Thyroid gland (tissue), 4 donors: ENCODE results near the gene TENM3.

Experiments
- POLR2A ChIP-seq, 2 donors: fragments of 450-650 bp; IDR thresholded peaks; one replicate each; pipeline ENCODE4 v1.6.1; 2017; ENCODE audit warnings: antibody characterized with exemption in 2 of 2, mild to moderate bottlenecking in 2 of 2, moderate library complexity in 1 of 2
- TF ChIP-seq, protein P1 (sequence below), 6 experiments: fragments of 200-600 bp in 3 of 6; fragments of 450-650 bp in 3 of 6; sonication (generic) in 3 of 6; IDR thresholded peaks; one replicate each; pipeline ENCODE4 v1.5.1; 2016 to 2019; ENCODE audit warnings: antibody characterized with exemption in 6 of 6, mild to moderate bottlenecking in 2 of 6, inconsistent platforms in 1 of 6, moderate library complexity in 1 of 6

- TF ChIP-seq, protein P1, sequence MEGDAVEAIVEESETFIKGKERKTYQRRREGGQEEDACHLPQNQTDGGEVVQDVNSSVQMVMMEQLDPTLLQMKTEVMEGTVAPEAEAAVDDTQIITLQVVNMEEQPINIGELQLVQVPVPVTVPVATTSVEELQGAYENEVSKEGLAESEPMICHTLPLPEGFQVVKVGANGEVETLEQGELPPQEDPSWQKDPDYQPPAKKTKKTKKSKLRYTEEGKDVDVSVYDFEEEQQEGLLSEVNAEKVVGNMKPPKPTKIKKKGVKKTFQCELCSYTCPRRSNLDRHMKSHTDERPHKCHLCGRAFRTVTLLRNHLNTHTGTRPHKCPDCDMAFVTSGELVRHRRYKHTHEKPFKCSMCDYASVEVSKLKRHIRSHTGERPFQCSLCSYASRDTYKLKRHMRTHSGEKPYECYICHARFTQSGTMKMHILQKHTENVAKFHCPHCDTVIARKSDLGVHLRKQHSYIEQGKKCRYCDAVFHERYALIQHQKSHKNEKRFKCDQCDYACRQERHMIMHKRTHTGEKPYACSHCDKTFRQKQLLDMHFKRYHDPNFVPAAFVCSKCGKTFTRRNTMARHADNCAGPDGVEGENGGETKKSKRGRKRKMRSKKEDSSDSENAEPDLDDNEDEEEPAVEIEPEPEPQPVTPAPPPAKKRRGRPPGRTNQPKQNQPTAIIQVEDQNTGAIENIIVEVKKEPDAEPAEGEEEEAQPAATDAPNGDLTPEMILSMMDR (IDR thresholded peaks at IDR 0.05) = no peak
- TF ChIP-seq POLR2A (IDR thresholded peaks at IDR 0.05) = no peak
Measured at GRCh38 chr4:182292612-182293011, 49.4 kb downstream of the TENM3 start.
